Stimulated activated CD4-positive, alpha-beta T cell treated with anti-CD3 and anti-CD28 coated beads, Interleukin-1b, Interleukin-23, amount 100 ng/mL, for 1 hour (primary cell): Measurements from ENCODE around the gene IFT43.
"Not testable (repeated sequence)": the region's sequence is repeated elsewhere in the genome, so short reads cannot be mapped to it uniquely, and the experiment has no call there.

ENCODE experiments used
- DNase-seq, 2 donors: peaks; one replicate each; pipeline ENCODE4 v3.0.0-alpha.2; 2020; ENCODE audit warnings: low read depth in 2 of 2

Gene IFT43

DNA sequence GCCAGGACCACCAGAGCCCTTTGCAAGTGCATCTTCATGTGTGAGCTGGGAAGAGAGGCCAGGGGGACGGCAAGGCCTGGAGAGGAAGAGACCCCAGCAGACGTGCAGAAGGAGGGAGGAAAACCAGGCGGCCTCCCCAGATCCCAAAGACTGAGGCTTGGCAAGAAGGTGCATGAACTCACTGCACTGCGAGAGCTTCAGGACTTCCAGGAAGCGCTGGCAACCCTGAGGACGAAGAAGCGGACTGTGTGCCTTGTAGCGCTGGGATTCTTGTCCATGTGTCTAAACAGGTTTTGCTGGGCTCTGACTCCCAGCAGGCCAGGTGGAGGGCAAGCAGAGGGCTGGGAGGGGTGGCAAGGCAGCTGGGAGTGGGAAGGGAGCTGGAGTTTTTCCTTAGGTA, 4.7 kb upstream of the IFT43 start:
- no peak for DNase-seq

DNA sequence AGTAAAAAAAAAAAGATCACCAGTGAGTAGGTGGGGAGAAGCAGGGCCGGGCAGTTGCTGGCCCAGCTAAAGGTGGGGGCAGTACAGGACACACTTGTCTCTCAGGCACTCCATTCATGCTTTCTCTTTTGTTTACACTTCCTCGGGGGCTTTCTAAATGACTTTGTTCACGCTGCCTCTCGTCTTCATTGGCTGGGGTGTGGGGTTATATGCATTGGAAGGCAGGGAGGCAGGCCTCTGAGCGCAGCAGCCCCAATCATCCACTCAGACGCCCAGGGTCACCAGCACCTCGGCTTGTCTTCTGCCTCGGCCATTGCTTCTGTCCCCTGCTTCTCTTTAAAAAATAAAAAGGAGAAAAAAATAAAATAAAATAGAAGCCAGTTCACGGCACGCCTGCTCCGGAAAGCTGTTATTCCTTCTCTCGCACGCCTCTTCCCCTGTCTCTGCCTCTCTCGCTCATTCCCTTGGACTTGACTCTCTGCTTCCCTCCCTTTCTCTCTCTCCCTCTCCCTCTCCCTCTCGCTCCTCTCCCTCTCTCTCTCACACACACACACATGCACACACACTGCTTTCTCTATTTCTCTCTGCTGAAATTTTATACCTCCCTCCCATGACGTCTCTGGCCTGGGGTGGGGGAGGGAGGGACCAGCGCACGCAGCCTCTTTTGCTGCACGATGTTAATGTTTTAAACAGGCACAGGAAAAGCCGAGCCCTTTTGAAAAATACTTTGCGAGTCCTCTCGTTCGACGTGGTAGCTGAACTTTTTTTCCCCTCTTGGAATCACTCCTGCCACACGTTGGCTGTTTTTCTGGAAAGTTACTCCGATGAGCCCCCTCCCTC, 3.9 kb upstream of the IFT43 start, which contains the start of gene TGFB3:
TGFB3 (minus strand) TSS at position 570 of the 840 bp plus-strand sequence. CDS start 1,102 bp downstream, outside the sequence.
- no peak for DNase-seq

DNA sequence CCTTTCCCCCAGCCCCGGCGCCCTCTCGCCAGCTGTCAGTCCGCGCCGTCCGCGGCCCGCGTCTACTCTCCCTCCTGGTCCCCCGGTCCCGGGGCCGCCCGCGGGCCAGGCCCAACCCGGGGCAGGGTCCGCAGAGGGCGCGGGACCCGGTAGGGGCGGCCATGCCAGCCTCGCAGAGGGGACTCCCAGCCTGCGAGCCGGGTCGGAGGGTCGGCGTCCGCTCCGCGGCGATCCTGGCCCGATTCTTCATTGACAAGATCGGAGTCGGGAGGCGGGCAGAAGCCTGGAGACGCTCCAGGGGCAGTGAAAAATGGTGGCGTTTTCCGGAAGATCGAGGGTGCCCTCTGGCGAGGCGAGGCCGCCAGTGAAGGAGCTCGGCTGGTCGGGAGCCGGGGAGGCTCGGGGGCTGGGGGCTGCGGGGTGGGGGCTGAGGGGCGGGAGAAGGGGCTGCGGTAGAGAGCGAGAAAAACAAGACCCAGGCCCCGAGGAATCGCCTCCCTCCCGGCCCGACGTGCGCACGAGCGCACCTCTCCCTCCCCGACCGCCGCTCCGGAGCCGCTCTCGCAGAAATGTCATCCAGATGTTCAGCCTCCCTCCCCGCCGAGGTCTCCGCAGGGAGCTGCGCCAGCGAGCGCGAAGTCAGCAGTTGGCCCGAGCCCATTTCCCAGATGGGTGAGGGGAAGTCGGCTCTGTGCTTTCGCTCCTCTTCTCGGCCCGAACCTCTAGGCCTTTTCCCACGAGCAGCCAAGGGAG, 3.1 kb upstream of the IFT43 start:
- DNase-seq, result peak; percentile 45 to 62

DNA sequence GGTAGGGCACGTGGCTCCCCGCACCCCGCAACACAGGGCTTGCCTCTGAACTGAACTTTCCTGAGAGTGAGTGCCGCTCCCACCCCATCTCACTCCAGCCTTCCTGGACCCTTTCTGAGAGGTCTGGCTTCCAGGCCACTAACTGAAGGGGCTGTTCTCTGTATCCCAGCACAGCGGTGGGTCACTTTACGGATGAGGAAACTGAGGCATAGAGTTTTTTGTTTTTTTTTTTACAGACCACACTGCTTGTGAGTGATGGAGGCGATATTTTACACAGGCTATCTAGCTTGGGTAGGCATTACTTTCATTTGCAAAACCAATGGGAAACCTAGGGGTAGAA, 2.6 kb upstream of the IFT43 start:
- no peak for DNase-seq

DNA sequence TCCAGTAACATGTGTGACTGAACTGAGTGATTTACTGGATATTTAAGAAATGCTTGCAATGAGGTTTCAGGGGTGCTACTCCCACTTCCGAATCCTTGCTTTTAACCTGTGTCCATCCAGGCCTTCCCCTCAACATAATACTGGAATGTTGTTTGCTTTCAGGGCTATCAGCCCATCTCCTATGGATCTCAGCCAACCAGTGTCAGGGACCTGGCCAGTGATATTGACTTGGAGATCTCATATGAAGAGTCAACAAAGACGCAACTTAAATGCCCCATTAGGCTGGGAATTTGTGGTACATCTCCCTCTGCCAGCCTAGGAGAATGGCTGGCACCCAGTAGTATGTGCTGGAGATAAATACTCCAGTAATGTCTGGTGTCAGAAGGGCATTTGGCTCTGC, 889 bp upstream of the IFT43 start:
- no peak for DNase-seq

DNA sequence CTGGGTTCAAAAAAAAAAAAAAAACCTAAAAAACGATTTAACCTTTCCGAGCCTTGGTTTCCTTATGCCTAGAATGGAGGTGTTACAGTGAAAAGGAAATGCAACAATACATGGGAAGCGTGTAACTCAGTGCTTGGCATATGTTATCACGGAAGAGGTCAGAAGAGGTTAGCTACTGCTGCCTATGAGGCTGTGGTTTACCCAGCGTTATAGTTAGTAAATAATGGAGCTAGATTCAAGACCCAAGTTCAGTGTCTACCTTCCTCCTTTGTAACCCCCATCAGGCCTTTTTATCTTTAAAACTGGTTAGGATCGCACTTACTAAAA, 839 bp downstream of the IFT43 start:
- DNase-seq, result no peak

DNA sequence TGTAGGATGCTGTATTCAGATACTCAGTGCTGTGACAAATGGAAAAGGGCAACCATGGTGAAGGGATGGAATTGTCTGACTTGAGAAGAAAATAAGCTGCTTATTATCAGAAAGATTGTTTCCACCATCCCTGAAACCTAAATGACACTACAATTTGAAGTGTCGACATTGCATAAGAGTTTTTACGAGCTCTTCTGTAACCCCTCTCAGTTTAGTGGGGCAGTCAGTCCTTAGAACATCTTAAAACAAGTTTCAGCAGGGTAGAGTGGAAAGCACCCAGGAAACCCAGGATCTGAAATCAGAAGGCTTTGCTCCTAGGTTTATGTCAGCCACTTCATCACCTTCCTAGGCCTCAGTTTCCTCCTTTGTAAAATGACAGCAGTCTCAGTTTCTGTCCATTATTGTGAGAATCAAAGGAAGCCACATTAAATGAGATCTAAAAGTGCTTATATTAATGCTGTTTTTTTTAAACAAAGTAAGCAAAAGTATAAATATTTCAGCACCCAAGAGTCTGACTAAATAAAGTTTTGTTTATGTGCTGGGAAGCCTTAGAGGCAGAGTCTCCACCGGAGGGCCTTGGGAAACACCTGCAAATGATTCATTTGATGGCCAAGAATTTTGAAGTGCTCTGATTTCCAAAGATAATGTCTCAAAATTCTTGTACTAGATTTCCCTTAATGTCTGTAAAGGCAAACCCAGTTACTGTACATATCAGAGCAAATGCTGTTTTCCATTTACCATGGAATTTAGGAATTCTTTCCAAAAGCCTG, 1.8 kb downstream of the IFT43 start:
- no peak for DNase-seq

DNA sequence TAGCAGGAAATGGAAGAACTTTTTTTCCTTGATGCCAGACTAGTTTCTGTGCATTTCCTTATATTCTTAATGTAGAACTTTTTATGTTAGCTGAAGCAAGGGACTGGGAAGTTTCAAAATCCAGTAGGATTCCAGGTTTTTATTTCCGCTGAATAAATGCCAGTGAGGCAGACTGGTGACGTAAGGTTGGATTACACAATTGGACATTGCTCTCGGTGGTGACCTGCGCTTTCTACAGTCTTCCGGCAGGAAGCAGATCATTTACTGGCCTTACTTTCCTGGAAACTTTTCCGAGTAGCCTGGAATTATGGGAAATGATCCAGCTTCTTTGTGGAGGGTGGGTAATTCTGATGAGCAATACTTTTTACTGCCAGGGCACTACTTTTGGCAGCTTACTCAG, 3.6 kb downstream of the IFT43 start:
- no peak for DNase-seq

DNA sequence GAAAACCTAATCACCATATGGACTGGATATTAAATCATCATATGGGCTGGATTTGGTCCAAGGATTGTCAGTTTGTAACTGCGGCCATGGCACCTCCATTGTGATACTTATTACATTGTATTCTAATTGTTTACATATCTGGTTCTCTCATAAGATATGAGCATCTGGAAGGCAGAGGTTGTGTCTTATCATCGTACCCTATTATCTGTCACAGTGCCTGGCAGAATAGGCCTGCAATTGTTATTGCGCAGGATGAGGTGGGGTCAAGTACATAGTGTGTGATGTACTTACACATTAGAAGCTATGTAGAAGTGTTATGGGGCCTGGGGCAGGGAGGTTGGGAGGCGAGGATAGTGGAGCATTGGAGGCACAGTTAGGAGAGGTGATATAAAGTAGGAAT, 4.7 kb downstream of the IFT43 start:
- no peak for DNase-seq

DNA sequence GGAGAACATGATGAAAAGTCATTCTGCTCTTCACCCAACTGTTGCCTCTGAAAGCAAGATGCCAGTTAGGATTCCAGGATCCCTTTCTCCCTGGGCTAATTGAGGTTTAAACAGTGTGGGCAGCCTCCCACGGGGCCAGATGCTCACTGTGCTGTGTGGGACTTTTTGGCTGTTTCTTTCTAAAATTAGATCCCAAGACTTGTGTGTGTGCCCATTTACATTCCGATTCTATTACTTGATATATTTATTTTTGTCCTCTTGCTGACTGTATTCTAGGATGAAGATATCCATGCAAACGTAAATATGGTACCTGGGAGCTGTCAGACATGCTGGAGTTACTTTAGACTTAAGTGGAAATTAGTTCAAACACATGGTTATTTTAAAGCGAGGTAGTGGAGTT, 6.2 kb downstream of the IFT43 start:
- no peak for DNase-seq

DNA sequence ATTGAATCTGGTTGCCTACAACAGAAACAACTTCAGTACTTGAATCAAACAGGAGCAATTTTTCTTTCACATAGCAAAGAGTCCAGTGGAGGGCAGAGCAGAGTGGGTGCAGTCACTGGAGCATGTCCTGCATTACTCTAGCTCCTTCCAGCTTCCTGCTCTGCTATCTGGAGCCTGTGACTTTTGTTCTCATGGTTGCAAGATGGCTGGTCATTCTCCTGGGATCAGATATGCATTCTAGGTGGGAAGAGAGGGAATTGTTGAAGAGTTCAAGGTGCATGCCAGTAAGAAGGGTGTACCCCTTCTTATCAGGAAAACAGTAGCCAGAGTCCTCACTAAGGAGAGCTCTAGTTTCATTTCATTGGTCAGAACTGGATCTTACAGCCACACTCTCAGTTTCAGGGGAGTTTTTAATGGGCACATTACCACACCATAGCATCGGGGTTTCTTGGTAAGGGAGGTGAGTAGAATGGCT, 8.0 kb downstream of the IFT43 start:
- no peak for DNase-seq

DNA sequence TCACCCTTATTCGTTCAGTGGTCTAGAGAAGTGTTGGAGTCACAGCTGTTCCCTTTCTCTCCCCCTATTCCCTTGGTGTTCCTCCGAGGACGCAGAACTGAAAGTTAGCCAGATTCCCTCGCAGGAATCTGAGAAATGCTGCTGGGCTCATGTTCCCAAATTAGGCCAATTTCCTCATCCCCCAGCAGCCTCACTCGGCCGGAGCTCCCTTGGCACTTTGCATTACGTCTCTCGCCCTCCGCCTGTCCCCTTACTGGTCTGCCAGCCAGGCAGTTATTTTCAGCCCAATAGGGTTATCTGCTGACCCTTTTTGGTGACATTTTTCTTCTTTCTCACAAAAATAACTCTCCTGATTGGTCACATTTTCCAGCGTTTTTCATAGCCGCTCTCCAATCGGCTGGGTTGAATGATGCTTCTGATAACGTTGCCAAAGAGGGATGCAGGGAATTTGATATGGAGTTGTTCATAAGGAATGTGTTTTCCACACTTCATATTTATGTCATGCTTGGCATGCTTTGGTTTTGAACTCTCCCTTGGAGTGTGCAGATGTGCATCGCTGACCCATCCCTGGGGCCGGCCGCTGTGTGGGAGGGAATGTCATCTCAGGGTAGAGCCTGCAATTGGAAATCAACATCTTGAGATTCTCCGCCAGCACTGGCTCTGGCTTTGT, 9.9 kb downstream of the IFT43 start:
- no peak for DNase-seq

DNA sequence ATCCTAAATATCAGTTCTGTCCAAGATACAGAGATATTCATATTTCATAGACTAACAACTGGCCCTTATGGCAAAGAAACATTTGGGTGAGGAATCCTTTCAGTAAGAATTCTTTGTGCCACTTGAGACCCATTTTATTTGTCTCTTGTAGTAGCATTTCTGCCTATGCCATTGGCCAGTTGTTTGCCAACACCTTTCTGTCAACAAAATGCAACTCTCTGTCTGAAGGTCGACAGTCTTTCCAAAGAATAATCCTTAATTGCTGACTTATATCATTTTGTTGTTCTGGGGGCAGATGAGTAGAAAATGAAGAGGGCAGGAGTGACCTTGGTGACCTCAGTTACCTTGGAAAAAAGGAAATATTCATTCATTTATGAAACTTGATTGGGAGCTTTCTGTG, 10.9 kb downstream of the IFT43 start:
- no peak for DNase-seq

DNA sequence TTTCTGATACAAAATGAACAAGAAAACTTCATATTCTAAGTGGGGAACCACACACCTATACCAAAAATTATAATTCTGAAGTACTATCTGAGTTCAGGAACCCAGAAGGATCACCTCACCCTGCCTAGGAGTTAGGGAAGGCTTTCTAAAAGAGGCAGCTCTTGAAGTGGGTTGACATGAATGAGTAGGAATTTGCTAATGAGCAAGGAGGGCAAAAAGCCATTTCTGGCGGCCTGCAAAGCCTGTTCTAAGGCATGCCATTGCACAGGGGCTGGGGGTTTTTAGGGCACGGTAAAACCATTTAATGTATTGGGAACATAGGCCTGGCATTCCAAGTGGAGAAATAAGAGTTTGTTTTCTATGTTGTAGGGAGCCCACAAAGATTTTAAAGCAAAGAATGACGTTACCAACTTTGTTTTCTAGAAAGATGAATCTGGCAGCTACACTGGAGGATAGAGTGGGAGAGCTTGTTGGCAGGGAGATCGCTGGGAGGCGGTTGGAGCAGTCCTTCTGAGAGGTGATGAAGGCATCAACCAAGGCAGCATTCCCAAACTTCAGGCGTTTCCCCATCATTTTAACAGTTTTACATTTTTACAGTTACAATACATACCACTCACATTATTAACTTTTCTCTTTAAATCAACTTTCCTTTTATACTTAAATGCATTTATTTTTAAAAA, 14.1 kb downstream of the IFT43 start:
- DNase-seq, result no peak

DNA sequence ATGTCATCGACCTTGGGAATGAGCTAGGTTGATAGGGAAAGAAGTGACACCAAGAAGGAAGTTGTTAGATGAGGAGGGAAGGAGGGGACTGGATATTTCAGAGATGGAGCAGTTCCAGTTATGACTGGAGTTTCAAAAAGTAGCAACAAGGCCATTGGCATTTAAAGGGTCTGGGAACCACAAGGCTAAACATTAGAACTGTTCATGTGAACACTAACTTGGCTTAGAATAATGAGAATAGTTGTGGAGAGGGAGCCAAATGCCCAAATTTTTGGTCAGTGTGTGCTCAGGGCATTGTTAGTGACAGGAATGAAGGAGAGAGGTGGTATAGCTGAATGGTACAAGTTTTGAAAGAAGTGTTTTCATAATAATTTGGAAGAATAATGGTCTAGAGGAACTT, 16.8 kb downstream of the IFT43 start:
- no peak for DNase-seq

DNA sequence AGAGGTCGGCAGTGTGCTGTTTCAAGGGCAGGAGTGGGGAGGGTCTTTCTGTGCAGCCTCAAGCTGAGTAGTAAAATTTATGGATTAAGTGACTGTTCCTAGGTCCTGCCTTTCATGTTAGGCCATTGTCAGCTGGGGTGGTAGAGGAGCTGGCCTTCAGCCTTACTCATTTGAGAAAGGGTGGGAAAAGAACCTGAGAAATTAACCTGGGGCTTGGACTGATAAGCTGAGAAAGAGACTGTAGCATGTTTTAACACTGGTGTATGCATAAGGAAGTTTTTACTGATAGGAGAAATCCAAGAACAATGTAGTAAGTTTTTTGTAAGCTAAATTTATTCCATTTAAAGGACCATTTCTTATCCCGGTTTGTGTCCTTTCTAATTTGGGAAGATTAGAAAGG, 20.7 kb downstream of the IFT43 start:
- DNase-seq, result no peak

DNA sequence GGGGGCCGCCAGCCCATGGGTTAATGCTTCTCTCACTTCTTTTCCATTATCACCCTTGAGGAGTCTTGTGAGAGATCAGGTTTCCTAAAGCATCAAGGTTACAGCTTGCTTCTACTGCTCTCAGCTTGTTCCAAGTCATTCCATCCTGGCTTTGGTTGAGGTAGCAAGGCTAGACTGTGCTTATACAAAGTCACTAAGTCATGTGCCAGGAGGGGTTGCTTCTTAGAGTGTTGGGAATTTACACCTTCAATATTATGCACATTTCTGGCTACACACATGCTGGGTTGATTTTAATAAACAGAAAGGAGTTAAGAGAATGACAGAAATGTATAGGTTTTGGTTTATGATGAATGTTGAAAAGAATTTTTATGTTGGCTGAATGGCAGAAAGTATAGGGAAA, 21.8 kb downstream of the IFT43 start:
- no peak for DNase-seq

DNA sequence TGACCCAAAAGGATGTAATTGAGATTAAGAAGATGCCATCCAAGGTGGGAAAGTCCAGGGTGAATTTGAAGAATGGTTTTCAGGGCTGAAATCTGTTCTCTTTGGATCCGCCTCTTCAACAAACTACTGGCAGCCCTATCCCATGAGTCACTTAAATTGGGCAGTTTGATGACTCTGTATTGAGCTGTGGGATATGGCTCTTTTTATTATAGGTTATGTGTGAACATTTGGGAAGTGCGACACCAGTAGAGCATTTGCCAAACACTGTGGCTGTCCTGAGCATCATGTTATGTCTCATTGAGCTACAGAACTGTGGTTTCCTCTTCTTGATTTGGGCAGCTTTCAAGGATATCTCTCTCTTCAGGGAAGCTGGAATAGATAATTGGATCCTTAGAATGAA, 22.3 kb downstream of the IFT43 start:
- DNase-seq, result no peak

DNA sequence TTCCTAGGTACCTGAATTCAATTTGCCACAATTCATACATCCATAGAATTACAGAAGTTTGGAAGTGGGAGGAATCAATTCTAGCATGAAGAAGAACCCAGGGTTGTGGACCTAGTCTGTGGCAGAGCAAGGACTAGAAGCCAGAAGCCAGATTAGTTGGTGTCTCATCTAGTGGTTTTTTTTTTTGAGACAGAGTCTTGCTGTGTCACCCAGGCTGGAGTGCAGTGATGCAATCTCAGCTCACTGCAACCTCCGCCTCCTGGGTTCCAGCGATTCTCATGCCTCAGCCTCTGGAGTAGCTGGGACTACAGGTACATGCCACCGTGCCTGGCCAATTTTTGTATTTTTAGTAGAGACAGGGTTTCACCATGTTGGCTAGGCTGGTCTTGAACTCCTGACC, 24.1 kb downstream of the IFT43 start:
- not testable (repeated sequence) for DNase-seq

DNA sequence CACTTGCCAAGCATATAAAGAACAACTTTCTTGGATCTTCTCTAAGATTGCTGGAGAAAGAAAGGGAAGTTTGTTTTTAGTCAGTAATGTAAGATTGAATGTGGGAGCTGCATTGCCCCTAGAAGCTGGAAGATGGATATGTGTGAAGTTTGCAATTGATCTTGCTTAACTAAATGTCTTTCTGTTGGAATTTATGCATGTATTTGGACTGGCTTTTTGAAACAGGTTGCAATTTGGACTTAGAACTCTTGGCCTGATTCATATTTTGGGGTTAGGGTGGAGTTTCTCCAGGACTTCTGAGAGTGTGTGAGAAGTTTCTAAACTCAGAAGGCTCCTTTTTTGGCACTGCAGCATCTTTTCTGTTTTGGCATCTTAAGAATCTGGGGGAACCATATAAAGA, 26.4 kb downstream of the IFT43 start:
- no peak for DNase-seq

DNA sequence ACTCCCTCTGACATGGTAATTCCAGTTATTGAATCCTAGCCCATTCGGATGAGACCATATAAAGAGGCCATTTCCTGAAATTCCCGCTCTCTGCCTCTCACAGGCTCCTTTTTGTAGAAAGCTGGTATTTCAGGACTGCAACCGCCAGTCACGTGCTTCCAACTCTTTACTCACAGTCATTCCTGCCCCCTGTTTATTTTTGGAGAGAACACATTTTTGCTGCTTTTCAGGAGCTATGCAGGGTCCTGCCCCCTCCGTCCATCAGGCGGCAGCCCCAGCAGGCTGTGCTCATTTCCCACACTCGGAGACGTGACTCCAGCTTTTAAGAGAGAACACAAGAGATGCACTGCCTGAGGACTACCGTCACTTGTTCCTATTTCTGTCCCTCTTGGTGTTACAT, 26.8 kb downstream of the IFT43 start:
- no peak for DNase-seq
